PC-3 (cell line): Measurements from ENCODE around the gene MRAP. TPM values are rescaled to one million over a fixed set of nuclear protein-coding genes. Genes with fewer than 3 reads are reported as not detected.

Experiments
- ATAC-seq: fragments of 200-7000 bp; cut with Tn5 transposase; 2 replicates; pipeline ENCODE4 v1.9.1; 2020; ENCODE audit warnings: mild to moderate bottlenecking, moderate library complexity
- BruUV-seq: library from RNA; stranded (reverse); fragments of 400-500 nt; replicated peaks from 2 replicates; lab custom pipeline; 2021; lab: Mats Ljungman, UMichigan
- CTCF ChIA-PET: fragments of 300-600 bp; sonication (Branson Sonifier 250); formaldehyde crosslinking; loops from one replicate; lab custom pipeline; 2022; ENCODE audit warnings: antibody characterized with exemption; lab: Charles Lee
- POLR2A ChIA-PET: fragments of 300-600 bp; sonication (Branson Sonifier 250); formaldehyde crosslinking; loops from one replicate; lab custom pipeline; 2022; ENCODE audit warnings: antibody characterized with exemption; ENCODE audit not compliant: unreplicated experiment; lab: Charles Lee
- DNase-seq: peaks from one replicate; pipeline ENCODE4 v3.0.0-alpha.2; 2015
- H2AFZ ChIP-seq: fragments of 300-600 bp; sonication (generic); 2 replicates; pipeline ENCODE4 v1.6.0; 2016; ENCODE audit warnings: antibody characterized with exemption, low read length
- H3F3A ChIP-seq: fragments of 300-600 bp; sonication (generic); one replicate; pipeline ENCODE4 v1.6.0; 2017; ENCODE audit warnings: antibody characterized with exemption, low read length, control low read depth, mild to moderate bottlenecking; ENCODE audit not compliant: unreplicated experiment
- H3K27ac ChIP-seq: fragments of 300-600 bp; sonication (generic); 2 replicates; pipeline ENCODE4 v1.5.1; 2016; ENCODE audit warnings: mild to moderate bottlenecking, low read length
- H3K27me3 ChIP-seq: fragments of 300-600 bp; sonication (generic); 2 replicates; pipeline ENCODE4 v1.6.1; 2016; ENCODE audit warnings: low read length, mixed read lengths
- H3K36me3 ChIP-seq: fragments of 300-600 bp; sonication (generic); 2 replicates; pipeline ENCODE4 v1.6.1; 2016; ENCODE audit warnings: low read depth, mixed run types, low read length, mixed read lengths
- H3K4me1 ChIP-seq: fragments of 300-600 bp; sonication (generic); 2 replicates; pipeline ENCODE4 v1.5.1; 2016; ENCODE audit warnings: low read length; ENCODE audit not compliant: insufficient read depth
- H3K4me2 ChIP-seq: fragments of 300-600 bp; sonication (generic); 2 replicates; pipeline ENCODE4 v1.6.0; 2016; ENCODE audit warnings: low read length
- H3K4me3 ChIP-seq: fragments of 300-600 bp; sonication (generic); 2 replicates; pipeline ENCODE4 v1.5.1; 2016; ENCODE audit warnings: mild to moderate bottlenecking, low read length, mixed read lengths
- H3K79me2 ChIP-seq: fragments of 300-600 bp; sonication (generic); 2 replicates; pipeline ENCODE4 v1.6.1; 2017; ENCODE audit warnings: low read length, mixed read lengths
- H3K9ac ChIP-seq: fragments of 300-600 bp; sonication (generic); 2 replicates; pipeline ENCODE4 v1.6.0; 2016; ENCODE audit warnings: mild to moderate bottlenecking, low read length
- H3K9me2 ChIP-seq: fragments of 300-600 bp; sonication (generic); replicated peaks from 2 replicates; pipeline ENCODE4 v1.6.1; 2016; ENCODE audit warnings: mixed run types, low read length, mixed read lengths
- H3K9me3 ChIP-seq: fragments of 300-600 bp; sonication (generic); 2 replicates; pipeline ENCODE4 v1.6.1; 2016; ENCODE audit warnings: low read length, mixed read lengths
- H4K20me1 ChIP-seq: fragments of 300-600 bp; sonication (generic); 2 replicates; pipeline ENCODE4 v1.6.1; 2016; ENCODE audit warnings: low read length, mixed read lengths
- EZH2 ChIP-seq: fragments of 300-600 bp; sonication (generic); IDR thresholded peaks from one replicate; pipeline ENCODE4 v1.6.1; 2017; ENCODE audit warnings: antibody characterized with exemption, mild to moderate bottlenecking, low read length; ENCODE audit not compliant: unreplicated experiment
- EZH2phosphoT487 ChIP-seq: fragments of 300-600 bp; sonication (generic); IDR thresholded peaks from 2 replicates; pipeline ENCODE4 v1.6.1; 2018; ENCODE audit warnings: mild to moderate bottlenecking, antibody characterized with exemption, low read length, borderline replicate concordance
- intact Hi-C: fragments of 100-400 bp; cut with micrococcal nuclease; formaldehyde crosslinking; loops from 2 replicates; pipeline ENCODE4 v1.9.0; 2023
- total RNA-seq: library from RNA; depleted of rRNA; stranded (reverse); fragments of >200 nt; gene quantifications from 2 replicates; pipeline ENCODE4 v1.2.3, GENCODE V29; 2014
- TF ChIP-seq, protein P1 (sequence below): fragments of 300-600 bp; sonication (generic); conservative IDR thresholded peaks from 2 replicates; pipeline ENCODE4 v1.5.1; 2017; ENCODE audit warnings: antibody characterized with exemption, low read depth, mild to moderate bottlenecking, low read length

MRAP gene
- total RNA-seq, 1 experiment from 2014 or later, result not detected

DNA sequence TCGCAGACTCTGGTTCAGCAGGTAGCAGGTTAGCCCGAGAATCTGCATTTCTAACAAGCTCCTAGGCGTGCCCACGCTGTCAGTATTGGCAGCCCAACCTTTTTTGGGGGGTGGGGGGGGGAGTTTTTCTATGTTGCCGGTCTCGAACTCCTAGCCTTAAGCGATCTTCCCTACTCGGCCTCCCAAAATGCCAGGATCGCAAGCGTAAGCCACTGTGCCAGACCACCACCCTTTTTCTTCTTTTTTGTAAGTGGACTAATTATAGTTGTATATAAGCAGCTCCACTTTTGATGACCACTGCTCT lies 19.3 kb upstream of the MRAP start:
- H3K27ac ChIP-seq, result peak overlapping the region; percentile 23
- no peaks in the 10 kb centered on the region for H3K9me3 ChIP-seq
- no peak for ATAC-seq
- peak overlapping the region; percentile 59 for H3K9ac ChIP-seq
- no peaks in the 10 kb centered on the region for H3F3A ChIP-seq
- peaks cover 33% of the 10 kb centered on the region for H3K79me2 ChIP-seq
- H3K4me3 ChIP-seq, result peak overlapping the region; percentile 92
- no peaks in the 10 kb centered on the region; the same call in 1 of the 2 replicates for H3K36me3 ChIP-seq
- POLR2A ChIA-PET, result interaction anchor here (0.7 kb wide), 1 partner anchor 1046 kb away, joined by 17 read pairs; the partner anchor contains the start of gene IFNAR1
- H3K4me2 ChIP-seq, result peak overlapping the region; percentile 80
- TF ChIP-seq, protein P1, sequence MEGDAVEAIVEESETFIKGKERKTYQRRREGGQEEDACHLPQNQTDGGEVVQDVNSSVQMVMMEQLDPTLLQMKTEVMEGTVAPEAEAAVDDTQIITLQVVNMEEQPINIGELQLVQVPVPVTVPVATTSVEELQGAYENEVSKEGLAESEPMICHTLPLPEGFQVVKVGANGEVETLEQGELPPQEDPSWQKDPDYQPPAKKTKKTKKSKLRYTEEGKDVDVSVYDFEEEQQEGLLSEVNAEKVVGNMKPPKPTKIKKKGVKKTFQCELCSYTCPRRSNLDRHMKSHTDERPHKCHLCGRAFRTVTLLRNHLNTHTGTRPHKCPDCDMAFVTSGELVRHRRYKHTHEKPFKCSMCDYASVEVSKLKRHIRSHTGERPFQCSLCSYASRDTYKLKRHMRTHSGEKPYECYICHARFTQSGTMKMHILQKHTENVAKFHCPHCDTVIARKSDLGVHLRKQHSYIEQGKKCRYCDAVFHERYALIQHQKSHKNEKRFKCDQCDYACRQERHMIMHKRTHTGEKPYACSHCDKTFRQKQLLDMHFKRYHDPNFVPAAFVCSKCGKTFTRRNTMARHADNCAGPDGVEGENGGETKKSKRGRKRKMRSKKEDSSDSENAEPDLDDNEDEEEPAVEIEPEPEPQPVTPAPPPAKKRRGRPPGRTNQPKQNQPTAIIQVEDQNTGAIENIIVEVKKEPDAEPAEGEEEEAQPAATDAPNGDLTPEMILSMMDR, result no peak
- TF ChIP-seq EZH2, result no peak
- no peak for TF ChIP-seq EZH2phosphoT487
- CTCF ChIA-PET, result interaction anchor here (0.5 kb wide), 1 partner anchor 323 kb away, joined by 5 read pairs; no protein-coding TSS in a partner anchor
- no peak for DNase-seq
- no peaks in the 10 kb centered on the region for H4K20me1 ChIP-seq
- intact Hi-C loops, result no loop called here
- BruUV-seq, result TSS peak; percentile 87
- no peaks in the 10 kb centered on the region for H3K27me3 ChIP-seq
- H3K4me1 ChIP-seq, result peaks cover 14% of the 10 kb centered on the region
- H3K9me2 ChIP-seq, result no peaks in the 10 kb centered on the region
- peak overlapping the region; percentile 68 for H2AFZ ChIP-seq

DNA sequence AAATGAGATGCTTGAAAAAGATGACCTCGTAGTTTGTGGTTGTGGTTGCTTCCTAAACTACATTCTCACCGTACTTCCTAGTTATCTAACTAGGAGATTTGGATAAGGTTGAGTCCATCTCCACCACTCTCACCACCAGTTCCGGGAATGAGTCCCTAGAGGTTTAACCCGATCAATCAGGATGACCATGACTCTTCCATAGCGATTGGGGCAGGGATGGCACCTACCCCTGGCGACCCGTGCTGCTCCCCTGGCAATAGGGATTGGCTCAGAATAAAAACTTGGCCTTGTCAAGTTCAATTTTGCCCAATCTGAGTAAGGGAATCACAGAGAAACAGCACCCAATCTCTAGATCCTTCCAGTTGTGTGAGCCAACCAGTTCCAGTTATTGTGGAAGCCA lies 17.1 kb upstream of the MRAP start:
- ATAC-seq (no peak), DNase-seq (no peak)
- ChIA-PET CTCF (no interaction called here), POLR2A (no interaction called here)
- TF ChIP-seq EZH2 (no peak), EZH2phosphoT487 (no peak)
- TF ChIP-seq, protein P1, result no peak
- Histone ChIP-seq H2AFZ (no peak overlapping the region), H3K9ac (no peak overlapping the region), H3K4me1 (peaks cover 14% of the 10 kb centered on the region), H3K9me3 (no peaks in the 10 kb centered on the region), H3K4me3 (no peak overlapping the region), H3K27ac (no peak overlapping the region), H3K79me2 (peaks cover 22% of the 10 kb centered on the region), H3K27me3 (no peaks in the 10 kb centered on the region), H3K36me3 (no peaks in the 10 kb centered on the region), H4K20me1 (no peaks in the 10 kb centered on the region), H3K9me2 (no peaks in the 10 kb centered on the region), H3F3A (no peaks in the 10 kb centered on the region), H3K4me2 (no peak overlapping the region)
- intact Hi-C loops, result no loop called here
- no TSS peak for BruUV-seq

- intact Hi-C loops, result no loop called here
- no peak for ATAC-seq
Observed at GRCh38 chr21:32282992-32283391, 15.7 kb upstream of the MRAP start.

More at GRCh38 chr21:32282992-32283391, 15.7 kb upstream of the MRAP start:
- H3K9me3 ChIP-seq, result no peaks in the 10 kb centered on the region
- no peak overlapping the region for H3K9ac ChIP-seq
- no peak for TF ChIP-seq EZH2
- no peak for TF ChIP-seq EZH2phosphoT487
- TF ChIP-seq, protein P1, result no peak
- DNase-seq, result no peak
- H4K20me1 ChIP-seq, result no peaks in the 10 kb centered on the region
- BruUV-seq, result no TSS peak
- H3K27me3 ChIP-seq, result no peaks in the 10 kb centered on the region
- no peaks in the 10 kb centered on the region for H3K9me2 ChIP-seq
- H3K4me1 ChIP-seq, result peaks cover 5% of the 10 kb centered on the region
- ChIA-PET POLR2A (no interaction called here), CTCF (no interaction called here)
- H3K4me3 ChIP-seq, result no peak overlapping the region
- H3K36me3 ChIP-seq, result no peaks in the 10 kb centered on the region
- H3K79me2 ChIP-seq, result peaks cover 8% of the 10 kb centered on the region
- H2AFZ ChIP-seq, result no peak overlapping the region
- no peaks in the 10 kb centered on the region for H3F3A ChIP-seq
- no peak overlapping the region for H3K27ac ChIP-seq
- H3K4me2 ChIP-seq, result no peak overlapping the region
